WTC11 (cell line): ENCODE measurements around the gene SLC25A23.
"Not testable (repeated sequence)": the region's sequence is repeated elsewhere in the genome, so short reads cannot be mapped to it uniquely, and the experiment has no call there.

Experiments used
- ELF4 ChIP-seq: sonication (generic); formaldehyde crosslinking; IDR thresholded peaks from 2 replicates; pipeline ENCODE4 v1.8.1; 2022; ENCODE audit warnings: low read depth, mild to moderate bottlenecking, moderate library complexity, missing genetic modification reagents
- GABPB1 ChIP-seq: sonication (generic); formaldehyde crosslinking; IDR thresholded peaks from 2 replicates; pipeline ENCODE4 v1.8.1; 2023; ENCODE audit warnings: mild to moderate bottlenecking, missing genetic modification reagents
- NFYB ChIP-seq: sonication (generic); formaldehyde crosslinking; conservative IDR thresholded peaks from 2 replicates; pipeline ENCODE4 v1.8.0; 2022; ENCODE audit warnings: low read depth, missing genetic modification reagents
- SMAD3 ChIP-seq: sonication (generic); formaldehyde crosslinking; IDR thresholded peaks from 2 replicates; pipeline ENCODE4 v1.8.0; 2022; ENCODE audit warnings: missing genetic modification reagents, mild to moderate bottlenecking, borderline replicate concordance
- ZNF263 ChIP-seq: sonication (generic); formaldehyde crosslinking; IDR thresholded peaks from 2 replicates; pipeline ENCODE4 v1.8.1; 2022; ENCODE audit warnings: low read depth, mild to moderate bottlenecking, moderate library complexity, missing genetic modification reagents
- TF ChIP-seq, protein P1 (sequence below): fragments of 200-600 bp; IDR thresholded peaks from 2 replicates; pipeline ENCODE4 v1.8.0; 2022; ENCODE audit warnings: antibody characterized with exemption
- TF ChIP-seq, protein P2 (sequence below): sonication (generic); formaldehyde crosslinking; IDR thresholded peaks from 2 replicates; pipeline ENCODE4 v1.8.1; 2023; ENCODE audit warnings: mild to moderate bottlenecking, missing genetic modification reagents, moderate library complexity
- TF ChIP-seq, protein P3 (sequence below): sonication (generic); formaldehyde crosslinking; IDR thresholded peaks from 2 replicates; pipeline ENCODE4 v1.8.1; 2022; ENCODE audit warnings: missing genetic modification reagents, borderline replicate concordance
- TF ChIP-seq, protein P4 (sequence below): sonication (generic); formaldehyde crosslinking; conservative IDR thresholded peaks from 2 replicates; pipeline ENCODE4 v1.8.1; 2023; ENCODE audit warnings: mild to moderate bottlenecking, low read depth, missing genetic modification reagents, moderate library complexity
- TF ChIP-seq, protein P5 (sequence below): sonication (generic); formaldehyde crosslinking; IDR thresholded peaks from 2 replicates; pipeline ENCODE4 v1.8.1; 2022; ENCODE audit warnings: mild to moderate bottlenecking, moderate library complexity, missing genetic modification reagents

DNA sequence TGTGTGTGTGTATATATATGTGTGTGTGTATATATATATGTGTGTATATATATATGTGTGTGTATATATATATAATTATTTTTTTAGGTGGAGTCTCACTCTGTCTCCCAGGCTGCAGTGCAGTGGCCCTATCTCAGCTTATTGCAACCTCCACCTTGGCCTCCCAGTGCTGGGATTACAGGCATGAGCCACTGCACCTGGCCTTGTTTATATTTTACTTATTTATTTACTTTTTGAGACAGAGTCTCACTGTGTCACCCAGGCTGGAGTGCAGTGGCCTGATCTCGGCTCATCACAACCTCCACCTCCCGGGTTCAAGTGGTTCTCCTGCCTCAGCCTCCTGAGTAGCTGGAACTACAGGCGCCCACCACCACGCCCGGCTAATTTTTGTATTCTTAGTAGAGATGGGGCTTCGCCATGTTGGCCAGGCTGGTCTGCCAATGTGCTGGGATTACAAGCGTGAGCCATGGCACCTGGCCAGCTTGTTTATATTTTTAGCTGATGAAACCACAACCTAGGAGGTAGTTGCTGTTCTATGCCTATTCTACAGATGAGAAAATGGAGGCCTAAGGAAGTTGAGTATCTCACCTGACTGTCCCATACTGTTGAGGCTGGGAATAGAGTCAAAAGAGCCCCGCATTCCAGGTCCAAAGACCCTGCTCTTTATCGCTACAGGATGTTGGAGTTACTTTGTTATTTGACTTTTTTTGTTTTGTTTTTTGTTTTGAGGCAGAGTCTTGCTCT, 48.6 kb upstream of the SLC25A23 start:
- TF ChIP-seq, protein P1, sequence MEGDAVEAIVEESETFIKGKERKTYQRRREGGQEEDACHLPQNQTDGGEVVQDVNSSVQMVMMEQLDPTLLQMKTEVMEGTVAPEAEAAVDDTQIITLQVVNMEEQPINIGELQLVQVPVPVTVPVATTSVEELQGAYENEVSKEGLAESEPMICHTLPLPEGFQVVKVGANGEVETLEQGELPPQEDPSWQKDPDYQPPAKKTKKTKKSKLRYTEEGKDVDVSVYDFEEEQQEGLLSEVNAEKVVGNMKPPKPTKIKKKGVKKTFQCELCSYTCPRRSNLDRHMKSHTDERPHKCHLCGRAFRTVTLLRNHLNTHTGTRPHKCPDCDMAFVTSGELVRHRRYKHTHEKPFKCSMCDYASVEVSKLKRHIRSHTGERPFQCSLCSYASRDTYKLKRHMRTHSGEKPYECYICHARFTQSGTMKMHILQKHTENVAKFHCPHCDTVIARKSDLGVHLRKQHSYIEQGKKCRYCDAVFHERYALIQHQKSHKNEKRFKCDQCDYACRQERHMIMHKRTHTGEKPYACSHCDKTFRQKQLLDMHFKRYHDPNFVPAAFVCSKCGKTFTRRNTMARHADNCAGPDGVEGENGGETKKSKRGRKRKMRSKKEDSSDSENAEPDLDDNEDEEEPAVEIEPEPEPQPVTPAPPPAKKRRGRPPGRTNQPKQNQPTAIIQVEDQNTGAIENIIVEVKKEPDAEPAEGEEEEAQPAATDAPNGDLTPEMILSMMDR, result not testable (repeated sequence)
- TF ChIP-seq GABPB1 (CRISPR knock-in tag); ELF4; NFYB (CRISPR knock-in tag); SMAD3 (CRISPR knock-in tag); ZNF263 (CRISPR knock-in tag): not testable (repeated sequence)
- TF ChIP-seq, protein P2, sequence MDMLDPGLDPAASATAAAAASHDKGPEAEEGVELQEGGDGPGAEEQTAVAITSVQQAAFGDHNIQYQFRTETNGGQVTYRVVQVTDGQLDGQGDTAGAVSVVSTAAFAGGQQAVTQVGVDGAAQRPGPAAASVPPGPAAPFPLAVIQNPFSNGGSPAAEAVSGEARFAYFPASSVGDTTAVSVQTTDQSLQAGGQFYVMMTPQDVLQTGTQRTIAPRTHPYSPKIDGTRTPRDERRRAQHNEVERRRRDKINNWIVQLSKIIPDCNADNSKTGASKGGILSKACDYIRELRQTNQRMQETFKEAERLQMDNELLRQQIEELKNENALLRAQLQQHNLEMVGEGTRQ, result not testable (repeated sequence)
- TF ChIP-seq, protein P3, sequence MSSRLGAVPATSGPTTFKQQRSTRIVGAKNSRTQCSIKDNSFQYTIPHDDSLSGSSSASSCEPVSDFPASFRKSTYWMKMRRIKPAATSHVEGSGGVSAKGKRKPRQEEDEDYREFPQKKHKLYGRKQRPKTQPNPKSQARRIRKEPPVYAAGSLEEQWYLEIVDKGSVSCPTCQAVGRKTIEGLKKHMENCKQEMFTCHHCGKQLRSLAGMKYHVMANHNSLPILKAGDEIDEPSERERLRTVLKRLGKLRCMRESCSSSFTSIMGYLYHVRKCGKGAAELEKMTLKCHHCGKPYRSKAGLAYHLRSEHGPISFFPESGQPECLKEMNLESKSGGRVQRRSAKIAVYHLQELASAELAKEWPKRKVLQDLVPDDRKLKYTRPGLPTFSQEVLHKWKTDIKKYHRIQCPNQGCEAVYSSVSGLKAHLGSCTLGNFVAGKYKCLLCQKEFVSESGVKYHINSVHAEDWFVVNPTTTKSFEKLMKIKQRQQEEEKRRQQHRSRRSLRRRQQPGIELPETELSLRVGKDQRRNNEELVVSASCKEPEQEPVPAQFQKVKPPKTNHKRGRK, result not testable (repeated sequence)
- TF ChIP-seq, protein P4, sequence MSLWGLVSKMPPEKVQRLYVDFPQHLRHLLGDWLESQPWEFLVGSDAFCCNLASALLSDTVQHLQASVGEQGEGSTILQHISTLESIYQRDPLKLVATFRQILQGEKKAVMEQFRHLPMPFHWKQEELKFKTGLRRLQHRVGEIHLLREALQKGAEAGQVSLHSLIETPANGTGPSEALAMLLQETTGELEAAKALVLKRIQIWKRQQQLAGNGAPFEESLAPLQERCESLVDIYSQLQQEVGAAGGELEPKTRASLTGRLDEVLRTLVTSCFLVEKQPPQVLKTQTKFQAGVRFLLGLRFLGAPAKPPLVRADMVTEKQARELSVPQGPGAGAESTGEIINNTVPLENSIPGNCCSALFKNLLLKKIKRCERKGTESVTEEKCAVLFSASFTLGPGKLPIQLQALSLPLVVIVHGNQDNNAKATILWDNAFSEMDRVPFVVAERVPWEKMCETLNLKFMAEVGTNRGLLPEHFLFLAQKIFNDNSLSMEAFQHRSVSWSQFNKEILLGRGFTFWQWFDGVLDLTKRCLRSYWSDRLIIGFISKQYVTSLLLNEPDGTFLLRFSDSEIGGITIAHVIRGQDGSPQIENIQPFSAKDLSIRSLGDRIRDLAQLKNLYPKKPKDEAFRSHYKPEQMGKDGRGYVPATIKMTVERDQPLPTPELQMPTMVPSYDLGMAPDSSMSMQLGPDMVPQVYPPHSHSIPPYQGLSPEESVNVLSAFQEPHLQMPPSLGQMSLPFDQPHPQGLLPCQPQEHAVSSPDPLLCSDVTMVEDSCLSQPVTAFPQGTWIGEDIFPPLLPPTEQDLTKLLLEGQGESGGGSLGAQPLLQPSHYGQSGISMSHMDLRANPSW (CRISPR knock-in tag), result not testable (repeated sequence)
- TF ChIP-seq, protein P5, sequence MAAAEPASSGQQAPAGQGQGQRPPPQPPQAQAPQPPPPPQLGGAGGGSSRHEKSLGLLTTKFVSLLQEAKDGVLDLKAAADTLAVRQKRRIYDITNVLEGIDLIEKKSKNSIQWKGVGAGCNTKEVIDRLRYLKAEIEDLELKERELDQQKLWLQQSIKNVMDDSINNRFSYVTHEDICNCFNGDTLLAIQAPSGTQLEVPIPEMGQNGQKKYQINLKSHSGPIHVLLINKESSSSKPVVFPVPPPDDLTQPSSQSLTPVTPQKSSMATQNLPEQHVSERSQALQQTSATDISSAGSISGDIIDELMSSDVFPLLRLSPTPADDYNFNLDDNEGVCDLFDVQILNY (CRISPR knock-in tag), result not testable (repeated sequence)
